GM23248 (cell line): ENCODE measurements around the gene PDLIM5.

ENCODE experiments used
- EZH2 ChIP-seq: fragments of 200-600 bp; sonication (generic); IDR thresholded peaks from 2 replicates; pipeline ENCODE4 v1.6.1; 2018; ENCODE audit warnings: antibody characterized with exemption, mild to moderate bottlenecking; ENCODE audit not compliant: insufficient read depth, poor library complexity, severe bottlenecking
- EZH2phosphoT487 ChIP-seq: fragments of 200-600 bp; sonication (generic); IDR thresholded peaks from 2 replicates; pipeline ENCODE4 v1.6.1; 2018; ENCODE audit warnings: antibody characterized with exemption, moderate library complexity, mild to moderate bottlenecking, low read depth; ENCODE audit not compliant: insufficient read depth

DNA sequence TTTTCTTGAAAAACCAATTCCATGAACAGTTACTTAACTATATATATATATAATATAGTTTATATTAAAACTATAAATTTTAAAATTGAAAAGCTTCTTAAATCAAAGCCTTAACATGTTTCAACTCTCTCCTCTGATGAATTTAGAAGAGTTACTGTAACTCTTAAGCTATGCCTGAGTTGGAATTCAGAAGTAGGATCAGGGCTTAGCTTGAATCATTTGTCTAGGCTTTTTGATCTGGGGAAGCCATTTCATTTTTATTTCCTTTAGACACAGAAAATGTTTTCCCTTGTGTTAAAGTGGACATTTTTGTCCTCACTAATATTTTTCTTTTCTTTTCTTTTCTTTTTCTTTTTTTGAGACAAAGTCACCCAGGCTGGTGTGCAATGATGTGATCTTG lies 40.4 kb upstream of the PDLIM5 start:
- TF ChIP-seq EZH2phosphoT487 (no peak), EZH2 (no peak)
